Measurements from ENCODE around the gene PCDH1. TPM values are rescaled to one million over a fixed set of nuclear protein-coding genes. Genes with fewer than 3 reads are reported as not detected.

PCDH1 gene
- polyA plus RNA-seq, 3 donors = 18.7 to 26.2 (median 21.0) TPM

- DNase-seq (ENCODE audit: extremely low read depth in 1 of 11, low read depth in 9 of 11, low spot score in 4 of 11) = no peak
Observed at GRCh38 chr5:141846031-141846430, 32.2 kb downstream of the PCDH1 start.

- DNase-seq (ENCODE audit: extremely low read depth in 1 of 11, low read depth in 9 of 11, low spot score in 4 of 11) = no peak
Observed at GRCh38 chr5:141845371-141845851, 32.8 kb downstream of the PCDH1 start.

GRCh38 chr5:141844414-141845097, 33.7 kb downstream of the PCDH1 start:
- no peak for DNase-seq (ENCODE audit: extremely low read depth in 1 of 11, low read depth in 9 of 11, low spot score in 4 of 11)

- no peak for DNase-seq (ENCODE audit: extremely low read depth in 1 of 11, low read depth in 9 of 11, low spot score in 4 of 11)
Observed at GRCh38 chr5:141843156-141843927, 34.9 kb downstream of the PCDH1 start.

- DNase-seq (ENCODE audit: extremely low read depth in 1 of 11, low read depth in 9 of 11, low spot score in 4 of 11) = no peak
Observed at GRCh38 chr5:141841378-141842180, 36.6 kb downstream of the PCDH1 start.

- DNase-seq (ENCODE audit: extremely low read depth in 1 of 11, low read depth in 9 of 11, low spot score in 4 of 11) = no peak
Observed at GRCh38 chr5:141840826-141841360, 37.3 kb downstream of the PCDH1 start.

- no peak for DNase-seq (ENCODE audit: extremely low read depth in 1 of 11, low read depth in 9 of 11, low spot score in 4 of 11)
Observed at GRCh38 chr5:141840280-141840812, 37.9 kb downstream of the PCDH1 start.

- no peak for DNase-seq (ENCODE audit: extremely low read depth in 1 of 11, low read depth in 9 of 11, low spot score in 4 of 11)
Observed at GRCh38 chr5:141839015-141839513, 39.1 kb downstream of the PCDH1 start.

- no peak for DNase-seq (ENCODE audit: extremely low read depth in 1 of 11, low read depth in 9 of 11, low spot score in 4 of 11)
Observed at GRCh38 chr5:141838326-141839014, 39.7 kb downstream of the PCDH1 start.

GRCh38 chr5:141835928-141836670, 42.1 kb downstream of the PCDH1 start:
- DNase-seq (ENCODE audit: extremely low read depth in 1 of 11, low read depth in 9 of 11, low spot score in 4 of 11) = no peak

GRCh38 chr5:141834331-141834730, 43.9 kb downstream of the PCDH1 start:
- no peak for DNase-seq (ENCODE audit: extremely low read depth in 1 of 11, low read depth in 9 of 11, low spot score in 4 of 11)

- DNase-seq (ENCODE audit: extremely low read depth in 1 of 11, low read depth in 9 of 11, low spot score in 4 of 11) = no peak
Observed at GRCh38 chr5:141832131-141832530, 46.1 kb downstream of the PCDH1 start.

- no peak for DNase-seq (ENCODE audit: extremely low read depth in 1 of 11, low read depth in 9 of 11, low spot score in 4 of 11)
Observed at GRCh38 chr5:141828162-141828561, 50.0 kb downstream of the PCDH1 start.

GRCh38 chr5:141826674-141827073, 51.5 kb downstream of the PCDH1 start:
- DNase-seq (ENCODE audit: extremely low read depth in 1 of 11, low read depth in 9 of 11, low spot score in 4 of 11) = no peak

GRCh38 chr5:141825791-141826560, 52.2 kb downstream of the PCDH1 start:
- DNase-seq (ENCODE audit: extremely low read depth in 1 of 11, low read depth in 9 of 11, low spot score in 4 of 11) = no peak

GRCh38 chr5:141825241-141825671, 53.0 kb downstream of the PCDH1 start:
- DNase-seq (ENCODE audit: extremely low read depth in 1 of 11, low read depth in 9 of 11, low spot score in 4 of 11) = no peak

- no peak for DNase-seq (ENCODE audit: extremely low read depth in 1 of 11, low read depth in 9 of 11, low spot score in 4 of 11)
Observed at GRCh38 chr5:141824717-141825116, 53.5 kb downstream of the PCDH1 start.
